ENCODE results near the gene YJEFN3. TPM values are rescaled to one million over a fixed set of nuclear protein-coding genes. Genes with fewer than 3 reads are reported as not detected.

Gene YJEFN3
- total and polyA plus RNA-seq, 2 donors from 2014 or later: 3.1 to 3.7 TPM

DNA sequence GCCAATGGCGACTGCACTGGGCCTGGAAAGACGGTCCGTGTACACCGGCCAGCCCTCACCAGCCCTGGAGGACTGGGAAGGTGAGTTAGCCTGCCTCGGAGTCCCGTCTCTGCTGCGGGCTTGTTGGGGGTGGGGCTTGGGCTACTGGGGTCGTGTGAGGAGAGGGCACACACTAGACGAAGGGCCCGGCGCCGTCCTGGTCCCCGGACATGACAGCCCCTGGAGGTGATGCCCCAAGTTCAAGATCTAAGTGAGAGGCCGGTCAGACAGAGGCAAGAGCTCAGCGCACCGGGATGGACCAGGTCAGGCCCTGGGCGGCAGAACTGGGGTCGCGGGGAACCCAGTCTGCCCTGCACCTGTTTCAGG is 11.0 kb downstream of the YJEFN3 start:
- no peak for FAIRE-seq
- TF ChIP-seq, protein P1, sequence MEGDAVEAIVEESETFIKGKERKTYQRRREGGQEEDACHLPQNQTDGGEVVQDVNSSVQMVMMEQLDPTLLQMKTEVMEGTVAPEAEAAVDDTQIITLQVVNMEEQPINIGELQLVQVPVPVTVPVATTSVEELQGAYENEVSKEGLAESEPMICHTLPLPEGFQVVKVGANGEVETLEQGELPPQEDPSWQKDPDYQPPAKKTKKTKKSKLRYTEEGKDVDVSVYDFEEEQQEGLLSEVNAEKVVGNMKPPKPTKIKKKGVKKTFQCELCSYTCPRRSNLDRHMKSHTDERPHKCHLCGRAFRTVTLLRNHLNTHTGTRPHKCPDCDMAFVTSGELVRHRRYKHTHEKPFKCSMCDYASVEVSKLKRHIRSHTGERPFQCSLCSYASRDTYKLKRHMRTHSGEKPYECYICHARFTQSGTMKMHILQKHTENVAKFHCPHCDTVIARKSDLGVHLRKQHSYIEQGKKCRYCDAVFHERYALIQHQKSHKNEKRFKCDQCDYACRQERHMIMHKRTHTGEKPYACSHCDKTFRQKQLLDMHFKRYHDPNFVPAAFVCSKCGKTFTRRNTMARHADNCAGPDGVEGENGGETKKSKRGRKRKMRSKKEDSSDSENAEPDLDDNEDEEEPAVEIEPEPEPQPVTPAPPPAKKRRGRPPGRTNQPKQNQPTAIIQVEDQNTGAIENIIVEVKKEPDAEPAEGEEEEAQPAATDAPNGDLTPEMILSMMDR (IDR thresholded peaks at IDR 0.05; ENCODE audit: borderline replicate concordance, extremely low read depth, insufficient read depth): no peak
- Histone ChIP-seq H3K4me1 (ENCODE audit: control insufficient read depth in 2 of 3, insufficient read depth in 2 of 3, low read depth in 1 of 3, low read length in 3 of 3) (peaks cover 0 to 17% (median 5%) of the 10 kb centered on the region in 3 donors), H3K36me3 (ENCODE audit: control insufficient read depth in 2 of 3, insufficient read depth in 3 of 3, low read length in 3 of 3) (no peaks in the 10 kb centered on the region), H3K4me3 (ENCODE audit: low read length in 3 of 3) (no peak overlapping the region), H3K27me3 (ENCODE audit: control insufficient read depth, insufficient read depth, low read length) (peaks cover 18% of the 10 kb centered on the region), H3K9ac (ENCODE audit: low read length in 3 of 3) (no peak overlapping the region), H3K9me3 (ENCODE audit: control insufficient read depth in 2 of 3, insufficient read depth in 1 of 3, low read length in 3 of 3) (no peaks in the 10 kb centered on the region), H3K27ac (ENCODE audit: low read depth in 2 of 2, low read length in 2 of 2) (no peak overlapping the region)
- intact Hi-C loops (cut with DNase I): loop anchor here (10.0 kb wide), 1 partner anchor 425 kb away; no protein-coding TSS in a partner anchor
- DNase-seq: peak in 2 of 5 donors; percentile 66 to 70

DNA sequence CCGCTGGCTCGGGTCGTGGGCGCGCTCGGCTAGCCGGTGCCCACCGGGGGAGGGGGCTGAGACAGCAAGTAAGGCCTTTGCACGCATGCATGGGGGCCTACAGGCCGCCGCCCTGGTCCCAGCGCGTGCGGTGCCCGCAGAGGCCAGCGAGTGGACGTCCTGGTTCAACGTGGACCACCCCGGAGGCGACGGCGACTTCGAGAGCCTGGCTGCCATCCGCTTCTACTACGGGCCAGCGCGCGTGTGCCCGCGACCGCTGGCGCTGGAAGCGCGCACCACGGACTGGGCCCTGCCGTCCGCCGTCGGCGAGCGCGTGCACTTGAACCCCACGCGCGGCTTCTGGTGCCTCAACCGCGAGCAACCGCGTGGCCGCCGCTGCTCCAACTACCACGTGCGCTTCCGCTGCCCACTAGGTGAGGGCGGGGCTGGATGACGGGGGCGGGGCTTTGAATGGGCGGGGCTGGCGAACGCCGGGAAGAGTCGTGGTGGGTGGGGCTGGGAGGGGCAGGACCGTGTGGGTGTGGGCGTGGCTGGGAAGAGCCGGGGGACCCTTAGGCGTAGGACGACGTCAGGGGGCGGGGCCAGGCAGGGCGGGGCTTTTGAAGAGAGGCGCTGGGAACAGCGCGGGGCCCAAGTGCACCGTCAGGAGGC is 11.5 kb downstream of the YJEFN3 start:
- no peak overlapping the region for H3K27ac ChIP-seq (ENCODE audit: low read depth in 2 of 2, low read length in 2 of 2)
- H3K27me3 ChIP-seq (ENCODE audit: control insufficient read depth, insufficient read depth, low read length): peaks cover 18% of the 10 kb centered on the region
- H3K9ac ChIP-seq (ENCODE audit: low read length in 3 of 3): no peak overlapping the region
- peaks cover 0 to 17% (median 5%) of the 10 kb centered on the region in 3 donors for H3K4me1 ChIP-seq (ENCODE audit: control insufficient read depth in 2 of 3, insufficient read depth in 2 of 3, low read depth in 1 of 3, low read length in 3 of 3)
- H3K4me3 ChIP-seq (ENCODE audit: low read length in 3 of 3): no peak overlapping the region
- intact Hi-C loops (cut with DNase I): no loop called here
- TF ChIP-seq, protein P1 (IDR thresholded peaks at IDR 0.05; ENCODE audit: borderline replicate concordance, extremely low read depth, insufficient read depth): no peak
- no peak for FAIRE-seq
- H3K36me3 ChIP-seq (ENCODE audit: control insufficient read depth in 2 of 3, insufficient read depth in 3 of 3, low read length in 3 of 3): no peaks in the 10 kb centered on the region
- H3K9me3 ChIP-seq (ENCODE audit: control insufficient read depth in 2 of 3, insufficient read depth in 1 of 3, low read length in 3 of 3): no peaks in the 10 kb centered on the region
- peak; percentile 74 to 93 (median 81) for DNase-seq

DNA sequence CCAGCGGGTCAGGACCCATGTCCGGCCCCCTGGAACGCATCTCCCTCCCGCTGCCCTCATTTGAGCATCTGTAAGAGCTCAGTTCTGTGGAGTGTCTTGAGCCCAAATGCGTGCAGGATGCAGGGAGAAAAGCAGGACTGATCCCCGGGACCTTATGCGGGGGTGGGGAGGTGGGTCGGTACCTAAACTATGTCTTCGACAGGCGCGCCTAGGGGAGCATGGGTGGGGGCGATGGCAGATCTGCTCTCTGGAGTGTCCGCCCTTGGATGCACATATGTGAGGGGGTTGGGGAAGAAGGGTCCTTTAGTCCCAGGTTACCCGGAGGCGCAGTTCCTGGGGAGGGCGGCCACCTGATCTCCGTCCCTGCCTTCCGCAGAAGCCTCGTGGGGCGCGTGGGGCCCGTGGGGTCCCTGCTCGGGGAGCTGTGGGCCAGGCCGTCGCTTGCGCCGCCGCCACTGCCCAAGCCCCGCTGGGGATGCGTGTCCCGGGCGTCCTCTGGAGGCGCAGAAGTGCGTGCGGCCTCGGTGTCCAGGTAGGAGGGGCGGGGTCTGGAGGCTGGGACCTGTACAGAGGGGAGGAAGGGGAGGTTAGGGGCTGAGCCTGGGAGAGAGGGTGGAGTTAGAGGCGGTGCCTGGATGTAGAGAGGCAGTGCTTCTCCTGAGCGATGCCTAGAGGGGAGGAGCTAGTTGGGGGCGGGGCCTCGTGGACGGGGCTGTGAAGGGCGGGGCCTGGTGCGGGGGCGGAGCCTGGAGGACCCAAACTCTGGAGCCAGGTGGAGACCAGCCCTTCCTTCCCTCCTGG is 12.2 kb downstream of the YJEFN3 start:
- DNase-seq: peak; percentile 62 to 89 (median 69)

More for the DNA sequence above, 12.2 kb downstream of the YJEFN3 start:
- TF ChIP-seq, protein P1 (IDR thresholded peaks at IDR 0.05; ENCODE audit: borderline replicate concordance, extremely low read depth, insufficient read depth): no peak
- Histone ChIP-seq H3K4me1 (ENCODE audit: control insufficient read depth in 2 of 3, insufficient read depth in 2 of 3, low read depth in 1 of 3, low read length in 3 of 3) (peaks cover 0 to 17% (median 5%) of the 10 kb centered on the region in 3 donors), H3K4me3 (ENCODE audit: low read length in 3 of 3) (no peak overlapping the region), H3K27me3 (ENCODE audit: control insufficient read depth, insufficient read depth, low read length) (peaks cover 18% of the 10 kb centered on the region), H3K27ac (ENCODE audit: low read depth in 2 of 2, low read length in 2 of 2) (no peak overlapping the region), H3K9ac (ENCODE audit: low read length in 3 of 3) (no peak overlapping the region), H3K36me3 (ENCODE audit: control insufficient read depth in 2 of 3, insufficient read depth in 3 of 3, low read length in 3 of 3) (no peaks in the 10 kb centered on the region), H3K9me3 (ENCODE audit: control insufficient read depth in 2 of 3, insufficient read depth in 1 of 3, low read length in 3 of 3) (no peaks in the 10 kb centered on the region)
- intact Hi-C loops (cut with DNase I): no loop called here
- FAIRE-seq: no peak
